Keratinocyte (primary cell): ENCODE results near the gene TRNAU1AP.

Experiments used
- EZH2 ChIP-seq: IDR thresholded peaks from one replicate; pipeline ENCODE4 v1.6.1; 2012; ENCODE audit warnings: inconsistent platforms, mild to moderate bottlenecking, low read length, moderate library complexity
- TF ChIP-seq, protein P1 (sequence below), 3 experiments: IDR thresholded peaks in 1 of 3; conservative IDR thresholded peaks in 1 of 3; optimal IDR thresholded peaks in 1 of 3; 2 replicates in 2 of 3; 3 replicates in 1 of 3; pipeline versions ENCODE3 to v1.5.1; 2011; ENCODE audit warnings: low read length in 3 of 3, mild to moderate bottlenecking in 3 of 3, moderate library complexity in 2 of 3, control low read depth in 1 of 3, inconsistent platforms in 1 of 3; ENCODE audit not compliant: insufficient read depth in 2 of 3; ENCODE audit errors: extremely low read depth in 1 of 3

DNA sequence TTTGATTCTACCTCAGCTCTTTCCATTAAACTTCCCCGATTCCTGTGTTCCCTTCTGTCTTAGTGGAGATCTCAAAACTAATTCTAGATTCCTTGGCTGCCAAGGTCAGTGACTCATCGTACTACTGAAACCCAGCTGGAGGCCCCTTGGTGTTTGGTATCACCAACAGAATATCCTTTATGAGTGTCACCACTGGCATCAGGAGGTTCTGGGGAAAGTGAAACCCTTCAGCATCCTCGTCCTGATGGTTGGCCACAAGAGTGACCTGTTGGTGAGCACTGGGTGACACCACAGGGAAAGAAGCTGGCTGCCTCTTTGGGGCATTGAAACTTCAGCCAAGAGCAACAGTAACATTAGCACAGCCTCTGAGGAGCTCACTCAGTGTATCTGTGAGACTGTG, 48.8 kb downstream of the TRNAU1AP start:
- TF ChIP-seq, protein P1, sequence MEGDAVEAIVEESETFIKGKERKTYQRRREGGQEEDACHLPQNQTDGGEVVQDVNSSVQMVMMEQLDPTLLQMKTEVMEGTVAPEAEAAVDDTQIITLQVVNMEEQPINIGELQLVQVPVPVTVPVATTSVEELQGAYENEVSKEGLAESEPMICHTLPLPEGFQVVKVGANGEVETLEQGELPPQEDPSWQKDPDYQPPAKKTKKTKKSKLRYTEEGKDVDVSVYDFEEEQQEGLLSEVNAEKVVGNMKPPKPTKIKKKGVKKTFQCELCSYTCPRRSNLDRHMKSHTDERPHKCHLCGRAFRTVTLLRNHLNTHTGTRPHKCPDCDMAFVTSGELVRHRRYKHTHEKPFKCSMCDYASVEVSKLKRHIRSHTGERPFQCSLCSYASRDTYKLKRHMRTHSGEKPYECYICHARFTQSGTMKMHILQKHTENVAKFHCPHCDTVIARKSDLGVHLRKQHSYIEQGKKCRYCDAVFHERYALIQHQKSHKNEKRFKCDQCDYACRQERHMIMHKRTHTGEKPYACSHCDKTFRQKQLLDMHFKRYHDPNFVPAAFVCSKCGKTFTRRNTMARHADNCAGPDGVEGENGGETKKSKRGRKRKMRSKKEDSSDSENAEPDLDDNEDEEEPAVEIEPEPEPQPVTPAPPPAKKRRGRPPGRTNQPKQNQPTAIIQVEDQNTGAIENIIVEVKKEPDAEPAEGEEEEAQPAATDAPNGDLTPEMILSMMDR (optimal IDR thresholded peaks at IDR 0.05 in 1 of 3, IDR thresholded peaks at IDR 0.05 in 1 of 3, conservative IDR thresholded peaks at IDR 0.05 in 1 of 3; ENCODE audit: extremely low read depth in 1 of 3, insufficient read depth in 2 of 3, low read length in 3 of 3): no peak
- no peak for TF ChIP-seq EZH2
